Sigmoid colon (tissue), 7 donors: ENCODE measurements around the gene USP49. TPM values are rescaled to one million over a fixed set of nuclear protein-coding genes. Genes with fewer than 3 reads are reported as not detected.

Source experiments
- DNase-seq: peaks from one replicate; pipeline ENCODE4 v3.0.0-alpha.2; 2019
- H3K27ac ChIP-seq, 4 donors: fragments of 200-600 bp; sonication (generic); one replicate each; pipeline ENCODE4 v1.5.1; 2016 to 2019; ENCODE audit warnings: mild to moderate bottlenecking in 1 of 4
- H3K27me3 ChIP-seq, 3 donors: fragments of 200-600 bp; sonication (generic); one replicate each; pipeline ENCODE4 v1.5.1; 2019; ENCODE audit warnings: mild to moderate bottlenecking in 1 of 3
- H3K36me3 ChIP-seq, 4 donors: fragments of 200-600 bp; sonication (generic); one replicate each; pipeline ENCODE4 v1.5.1; 2016 to 2019
- H3K4me1 ChIP-seq, 4 donors: fragments of 200-600 bp; sonication (generic); one replicate each; pipeline ENCODE4 v1.5.1; 2017 to 2019
- H3K4me3 ChIP-seq, 4 donors: fragments of 200-600 bp; sonication (generic); one replicate each; pipeline ENCODE4 v1.5.1; 2017 to 2019; ENCODE audit warnings: mild to moderate bottlenecking in 2 of 4, moderate library complexity in 1 of 4
- H3K9me3 ChIP-seq, 4 donors: fragments of 200-600 bp in 3 of 4; sonication (generic) in 3 of 4; one replicate each; pipeline versions ENCODE4 v1.5.1 to v1.6.1; 2013 to 2019
- EP300 ChIP-seq, 4 donors: sonication (generic); formaldehyde crosslinking; IDR thresholded peaks; one replicate each; pipeline ENCODE4 v1.6.1; 2017; ENCODE audit warnings: antibody characterized with exemption in 4 of 4
- POLR2A ChIP-seq, 2 donors: fragments of 450-650 bp; IDR thresholded peaks; one replicate each; pipeline ENCODE4 v1.6.1; 2016; ENCODE audit warnings: antibody characterized with exemption in 2 of 2, mild to moderate bottlenecking in 2 of 2, moderate library complexity in 2 of 2
- POLR2AphosphoS5 ChIP-seq, 4 donors: sonication (generic); formaldehyde crosslinking; IDR thresholded peaks; one replicate each; pipeline ENCODE4 v1.6.1; 2017; ENCODE audit warnings: antibody characterized with exemption in 4 of 4
- WGBS, 2 donors: extraction: QIAGEN DNeasy Blood & Tissue Kit; methylation state at CpG; one replicate each; pipeline ENCODE4 v1.1.7; 2013; 5-methylcytosine and 5-hydroxymethylcytosine counted together
- intact Hi-C: fragments of 100-400 bp; cut with DNase I; formaldehyde crosslinking; loops from one replicate; pipeline ENCODE4 v1.15.1; 2023
- polyA plus RNA-seq, 3 donors: library from polyadenylated mRNA; stranded (reverse); fragments of 200-250 nt; gene quantifications; one replicate each; pipeline ENCODE4 v1.2.3, GENCODE V29; 2013
- total RNA-seq, 4 donors: library from RNA; depleted of rRNA; stranded (reverse); fragments of >200 nt; gene quantifications; one replicate each; pipeline ENCODE4 v1.1.0, GENCODE V29; 2016
- TF ChIP-seq, protein P1 (sequence below), 4 experiments: fragments of 450-650 bp in 3 of 4; fragments of 200-600 bp in 1 of 4; IDR thresholded peaks; one replicate each; pipeline ENCODE4 v1.5.1; 2016 to 2019; ENCODE audit warnings: antibody characterized with exemption in 4 of 4, mild to moderate bottlenecking in 3 of 4, moderate library complexity in 2 of 4
- donor health status: healthy with polysubstance abuse.
- donor health status: Bipolar disorder and iron deficiency.
- donor health status: healthy.

USP49 gene
- total and polyA plus RNA-seq, 7 donors = 0.23 to 10.0 (median 2.1) TPM

DNA sequence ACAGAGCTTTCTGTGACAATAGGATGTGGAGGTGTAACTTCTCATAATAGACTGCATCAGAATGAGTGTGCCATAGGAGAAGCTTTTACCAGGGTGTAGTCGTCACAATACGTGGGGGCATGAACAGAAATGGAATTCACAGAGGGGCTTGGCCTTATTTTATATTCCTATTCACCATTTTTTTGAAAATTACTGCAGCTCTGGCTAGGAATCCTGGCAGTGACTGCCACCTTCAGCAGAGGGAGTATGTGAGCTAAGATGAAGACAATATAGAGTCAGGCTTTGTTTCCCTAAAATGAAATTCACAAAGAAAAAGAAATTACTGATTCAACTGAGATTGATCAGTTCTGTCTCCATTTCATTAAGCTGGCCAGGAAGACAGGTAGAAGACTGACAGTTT is 93.8 kb downstream of the USP49 start:
- H3K4me1 ChIP-seq = no peaks in the 10 kb centered on the region
- H3K4me3 ChIP-seq = no peak overlapping the region
- H3K9me3 ChIP-seq = no peaks in the 10 kb centered on the region
- peaks cover 0 to 37% (median 2%) of the 10 kb centered on the region in 4 donors for H3K36me3 ChIP-seq
- 87% methylated on average over 2 of the region's 2 CpGs for WGBS, 2 donors
- TF ChIP-seq EP300 (IDR thresholded peaks at IDR 0.05) (no peak), POLR2AphosphoS5 (IDR thresholded peaks at IDR 0.05) (no peak), POLR2A (IDR thresholded peaks at IDR 0.05) (no peak)
- TF ChIP-seq, protein P1, sequence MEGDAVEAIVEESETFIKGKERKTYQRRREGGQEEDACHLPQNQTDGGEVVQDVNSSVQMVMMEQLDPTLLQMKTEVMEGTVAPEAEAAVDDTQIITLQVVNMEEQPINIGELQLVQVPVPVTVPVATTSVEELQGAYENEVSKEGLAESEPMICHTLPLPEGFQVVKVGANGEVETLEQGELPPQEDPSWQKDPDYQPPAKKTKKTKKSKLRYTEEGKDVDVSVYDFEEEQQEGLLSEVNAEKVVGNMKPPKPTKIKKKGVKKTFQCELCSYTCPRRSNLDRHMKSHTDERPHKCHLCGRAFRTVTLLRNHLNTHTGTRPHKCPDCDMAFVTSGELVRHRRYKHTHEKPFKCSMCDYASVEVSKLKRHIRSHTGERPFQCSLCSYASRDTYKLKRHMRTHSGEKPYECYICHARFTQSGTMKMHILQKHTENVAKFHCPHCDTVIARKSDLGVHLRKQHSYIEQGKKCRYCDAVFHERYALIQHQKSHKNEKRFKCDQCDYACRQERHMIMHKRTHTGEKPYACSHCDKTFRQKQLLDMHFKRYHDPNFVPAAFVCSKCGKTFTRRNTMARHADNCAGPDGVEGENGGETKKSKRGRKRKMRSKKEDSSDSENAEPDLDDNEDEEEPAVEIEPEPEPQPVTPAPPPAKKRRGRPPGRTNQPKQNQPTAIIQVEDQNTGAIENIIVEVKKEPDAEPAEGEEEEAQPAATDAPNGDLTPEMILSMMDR (IDR thresholded peaks at IDR 0.05) = no peak
- no peaks in the 10 kb centered on the region for H3K27me3 ChIP-seq
- intact Hi-C loops = no loop called here
- no peak overlapping the region for H3K27ac ChIP-seq
- no peak for DNase-seq

DNA sequence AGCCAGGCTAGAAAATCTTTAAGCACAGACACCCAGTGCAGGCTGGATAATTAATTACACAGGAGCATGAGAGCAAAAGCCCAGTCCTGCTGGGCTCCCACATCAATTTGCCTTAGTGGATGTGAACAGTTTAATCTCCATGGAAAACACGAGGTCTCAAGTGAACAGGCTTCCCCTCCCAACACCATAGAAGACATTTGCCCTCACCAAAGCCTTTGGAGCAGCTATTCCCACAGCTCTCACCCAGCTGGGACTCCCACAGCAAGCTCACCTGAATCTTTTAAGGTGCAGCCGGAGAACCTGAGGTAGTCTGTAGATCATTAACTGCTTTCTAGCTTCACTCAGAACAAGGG is 95.6 kb downstream of the USP49 start:
- H3K9me3 ChIP-seq = no peaks in the 10 kb centered on the region
- 87 to 91% methylated on average over 2 of the region's 2 CpGs for WGBS, 2 donors
- H3K4me3 ChIP-seq = no peak overlapping the region
- TF ChIP-seq, protein P1 (IDR thresholded peaks at IDR 0.05) = no peak
- TF ChIP-seq POLR2AphosphoS5 (IDR thresholded peaks at IDR 0.05) = no peak
- no peak for TF ChIP-seq EP300 (IDR thresholded peaks at IDR 0.05)
- TF ChIP-seq POLR2A (IDR thresholded peaks at IDR 0.05) = no peak
- H3K36me3 ChIP-seq = peaks cover 0 to 41% (median 2%) of the 10 kb centered on the region in 4 donors
- H3K27me3 ChIP-seq = no peaks in the 10 kb centered on the region
- intact Hi-C loops = no loop called here
- H3K4me1 ChIP-seq = no peaks in the 10 kb centered on the region
- no peak overlapping the region for H3K27ac ChIP-seq
- no peak for DNase-seq

DNA sequence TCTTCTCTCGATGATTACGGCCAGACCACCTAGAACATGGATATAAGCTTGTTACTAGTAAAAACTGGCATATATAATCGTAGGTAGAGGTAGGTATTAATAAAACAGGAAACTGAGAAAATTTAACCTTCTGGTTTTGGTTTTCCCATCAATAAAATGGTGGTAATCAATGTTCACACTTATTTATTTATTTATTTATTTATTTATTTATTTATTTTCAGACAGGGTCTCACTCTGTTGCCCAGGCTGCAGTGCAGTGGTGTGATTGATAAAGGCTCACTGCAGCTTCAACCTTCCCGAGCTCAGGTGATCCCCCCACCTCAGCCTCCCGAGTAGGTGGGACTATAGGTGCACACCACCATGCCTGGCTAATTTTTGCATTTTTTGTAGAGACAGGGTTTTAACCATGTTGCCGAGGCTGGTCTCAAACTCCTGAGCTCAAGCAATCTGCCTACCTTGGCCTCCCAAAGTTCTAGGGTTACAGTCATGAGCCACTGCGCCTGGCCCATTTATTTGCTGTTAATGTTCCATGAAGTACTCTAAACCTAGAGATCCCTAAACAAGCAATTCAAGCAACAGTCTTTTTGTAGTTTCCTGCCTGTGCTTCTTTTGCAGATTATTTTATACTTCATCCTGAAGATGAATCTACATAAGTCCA is 96.1 kb downstream of the USP49 start:
- H3K36me3 ChIP-seq = peaks cover 0 to 42% (median 2%) of the 10 kb centered on the region in 4 donors
- H3K9me3 ChIP-seq = no peaks in the 10 kb centered on the region
- H3K27ac ChIP-seq = no peak overlapping the region
- TF ChIP-seq, protein P1 (IDR thresholded peaks at IDR 0.05) = no peak
- TF ChIP-seq EP300 (IDR thresholded peaks at IDR 0.05) = no peak
- TF ChIP-seq POLR2AphosphoS5 (IDR thresholded peaks at IDR 0.05) = no peak
- TF ChIP-seq POLR2A (IDR thresholded peaks at IDR 0.05) = no peak
- WGBS, 2 donors = 96 to 97% methylated on average over 7 of the region's 7 CpGs
- no peak overlapping the region for H3K4me3 ChIP-seq
- intact Hi-C loops = no loop called here
- H3K4me1 ChIP-seq = no peaks in the 10 kb centered on the region
- H3K27me3 ChIP-seq = no peaks in the 10 kb centered on the region
- DNase-seq = no peak

DNA sequence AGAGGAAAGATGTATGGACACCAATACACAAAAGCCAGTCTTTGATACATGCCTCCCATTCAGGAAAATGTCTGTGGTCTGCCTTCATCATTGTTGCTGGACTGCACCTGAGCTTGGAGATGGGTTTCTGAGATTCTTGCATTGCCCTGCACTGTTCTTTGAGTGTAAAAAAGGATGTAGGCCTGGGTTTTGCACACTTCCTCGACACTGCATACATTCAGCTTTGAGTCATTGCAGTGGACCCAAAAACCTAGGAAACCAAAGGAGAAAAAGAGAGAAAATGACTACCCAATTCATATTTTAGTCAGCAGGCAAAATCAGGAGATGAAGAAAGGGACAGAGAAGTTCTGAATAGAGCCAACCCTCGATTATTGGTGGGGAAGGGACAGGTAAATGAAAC is 98.7 kb downstream of the USP49 start:
- peaks cover 0 to 63% (median 8%) of the 10 kb centered on the region in 4 donors for H3K36me3 ChIP-seq
- H3K27me3 ChIP-seq = no peaks in the 10 kb centered on the region
- no peak overlapping the region for H3K27ac ChIP-seq
- no peaks in the 10 kb centered on the region for H3K4me1 ChIP-seq
- no peak for DNase-seq
- no peak overlapping the region for H3K4me3 ChIP-seq
- WGBS, 2 donors = 88 to 92% methylated on average over 2 of the region's 2 CpGs
- no peaks in the 10 kb centered on the region for H3K9me3 ChIP-seq
- TF ChIP-seq, protein P1 (IDR thresholded peaks at IDR 0.05) = no peak
- TF ChIP-seq EP300 (IDR thresholded peaks at IDR 0.05) (no peak), POLR2AphosphoS5 (IDR thresholded peaks at IDR 0.05) (no peak), POLR2A (IDR thresholded peaks at IDR 0.05) (no peak)
- intact Hi-C loops = no loop called here

DNA sequence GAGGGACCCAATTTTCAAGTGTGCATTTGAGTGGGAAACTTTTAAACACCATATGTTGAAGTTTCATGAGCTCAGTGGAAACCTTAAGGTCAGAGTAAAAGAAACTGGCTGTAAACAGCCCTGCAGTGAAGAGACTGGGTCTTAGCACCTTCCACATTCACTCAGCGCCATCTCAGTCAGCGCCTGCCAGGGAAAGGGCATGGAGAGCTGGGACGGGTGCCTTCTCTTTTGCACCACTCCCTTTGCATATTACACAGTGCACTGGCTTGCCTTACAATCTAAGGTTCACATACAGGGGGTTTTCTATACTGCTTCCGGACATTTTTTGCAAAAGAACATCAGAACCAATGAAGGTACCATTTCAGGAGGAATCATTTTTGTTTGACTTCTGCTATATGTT is 103.2 kb downstream of the USP49 start:
- 86 to 91% methylated on average over 4 of the region's 4 CpGs for WGBS, 2 donors
- Histone ChIP-seq H3K9me3 (no peaks in the 10 kb centered on the region), H3K27me3 (no peaks in the 10 kb centered on the region), H3K27ac (no peak overlapping the region), H3K4me3 (no peak overlapping the region), H3K4me1 (peaks cover 0 to 14% (median 9%) of the 10 kb centered on the region in 4 donors), H3K36me3 (peaks cover 0 to 72% (median 22%) of the 10 kb centered on the region in 4 donors)
- no peak for DNase-seq
- intact Hi-C loops = no loop called here
- TF ChIP-seq, protein P1 (IDR thresholded peaks at IDR 0.05) = no peak
- no peak for TF ChIP-seq POLR2AphosphoS5 (IDR thresholded peaks at IDR 0.05)
- TF ChIP-seq EP300 (IDR thresholded peaks at IDR 0.05) = no peak
- no peak for TF ChIP-seq POLR2A (IDR thresholded peaks at IDR 0.05)
